Measurements from ENCODE around the gene STRN4. TPM values are rescaled to one million over a fixed set of nuclear protein-coding genes. Genes with fewer than 3 reads are reported as not detected.

Gene STRN4
- polyA plus RNA-seq, 3 donors: 37.5 to 239 (median 48.0) TPM

- Histone ChIP-seq H3K36me3 (replicated peaks in 1 of 2; ENCODE audit: control insufficient read depth in 1 of 2, insufficient read depth in 2 of 2, low read length in 2 of 2) (no peaks in the 10 kb centered on the region), H3K4me3 (replicated peaks in 1 of 3; ENCODE audit: low read depth in 2 of 3, low read length in 3 of 3) (no peak overlapping the region), H3K4me2 (replicated peaks; ENCODE audit: extremely low read depth, low read length, poor library complexity, severe bottlenecking) (no peak overlapping the region), H3K9ac (ENCODE audit: insufficient read depth, low read length, poor library complexity, severe bottlenecking) (no peak overlapping the region), H3K4me1 (ENCODE audit: control insufficient read depth in 1 of 2, insufficient read depth in 2 of 2, low read length in 2 of 2) (peaks cover 6 to 15% of the 10 kb centered on the region in 2 donors), H4K20me1 (ENCODE audit: insufficient read depth, low read length) (peaks cover 13% of the 10 kb centered on the region), H3K27me3 (ENCODE audit: control insufficient read depth in 2 of 2, insufficient read depth in 2 of 2, low read length in 2 of 2) (no peaks in the 10 kb centered on the region), H3K79me2 (ENCODE audit: insufficient read depth, low read length) (peaks cover 15% of the 10 kb centered on the region), H2AFZ (ENCODE audit: insufficient read depth, low read depth, low read length, poor library complexity, severe bottlenecking) (no peak overlapping the region), H3K27ac (ENCODE audit: low read depth in 1 of 2, low read length in 2 of 2) (no peak overlapping the region), H3K9me3 (replicated peaks in 1 of 2; ENCODE audit: control insufficient read depth in 1 of 2, insufficient read depth in 1 of 2, low read length in 2 of 2) (no peaks in the 10 kb centered on the region)
- Mint-ChIP-seq H3K9me3 (peaks cover 0 to 5% (median 0%) of the 10 kb centered on the region in 7 donors), H3K27me3 (ENCODE audit: low read depth in 3 of 3) (peaks cover 0 to 12% (median 3%) of the 10 kb centered on the region in 3 donors), H3K4me3 (no peak overlapping the region), H3K27ac (no peak overlapping the region), H3K36me3 (no peaks in the 10 kb centered on the region), H3K4me1 (peaks cover 12% of the 10 kb centered on the region)
- intact Hi-C loops (cut with micrococcal nuclease): loop anchor here in 1 of 2 donors (5.0 kb wide), 1 partner anchor 35 kb away; no protein-coding TSS in a partner anchor
- DNase-seq: no peak
- TF ChIP-seq CTCF (IDR thresholded peaks at IDR 0.05): no peak
- WGBS (ENCODE audit: insufficient coverage): 10% methylated on average over 2 of the region's 5 CpGs
Observed at GRCh38 chr19:46791944-46792343, 45.7 kb upstream of the STRN4 start.

GRCh38 chr19:46789371-46789770, 43.1 kb upstream of the STRN4 start:
- peaks cover 0 to 3% (median 3%) of the 10 kb centered on the region in 3 donors for H3K27me3 Mint-ChIP-seq (ENCODE audit: low read depth in 3 of 3)
- Histone ChIP-seq H2AFZ (ENCODE audit: insufficient read depth, low read depth, low read length, poor library complexity, severe bottlenecking) (no peak overlapping the region), H3K4me1 (ENCODE audit: control insufficient read depth in 1 of 2, insufficient read depth in 2 of 2, low read length in 2 of 2) (peaks cover 29 to 40% of the 10 kb centered on the region in 2 donors), H3K9me3 (replicated peaks in 1 of 2; ENCODE audit: control insufficient read depth in 1 of 2, insufficient read depth in 1 of 2, low read length in 2 of 2) (no peaks in the 10 kb centered on the region), H3K27me3 (ENCODE audit: control insufficient read depth in 2 of 2, insufficient read depth in 2 of 2, low read length in 2 of 2) (no peaks in the 10 kb centered on the region), H3K9ac (ENCODE audit: insufficient read depth, low read length, poor library complexity, severe bottlenecking) (no peak overlapping the region), H3K27ac (ENCODE audit: low read depth in 1 of 2, low read length in 2 of 2) (no peak overlapping the region), H3K36me3 (replicated peaks in 1 of 2; ENCODE audit: control insufficient read depth in 1 of 2, insufficient read depth in 2 of 2, low read length in 2 of 2) (no peaks in the 10 kb centered on the region), H3K4me3 (replicated peaks in 1 of 3; ENCODE audit: low read depth in 2 of 3, low read length in 3 of 3) (no peak overlapping the region), H4K20me1 (ENCODE audit: insufficient read depth, low read length) (peaks cover 36% of the 10 kb centered on the region), H3K4me2 (replicated peaks; ENCODE audit: extremely low read depth, low read length, poor library complexity, severe bottlenecking) (no peak overlapping the region), H3K79me2 (ENCODE audit: insufficient read depth, low read length) (peaks cover 41% of the 10 kb centered on the region)
- H3K36me3 Mint-ChIP-seq: peaks cover 0 to 4% of the 10 kb centered on the region in 2 donors
- TF ChIP-seq CTCF (IDR thresholded peaks at IDR 0.05): no peak
- no peaks in the 10 kb centered on the region for H3K9me3 Mint-ChIP-seq
- H3K27ac Mint-ChIP-seq: no peak overlapping the region
- WGBS (ENCODE audit: insufficient coverage): 94% methylated on average over 6 of the region's 8 CpGs
- DNase-seq: no peak
- no peak overlapping the region for H3K4me3 Mint-ChIP-seq
- H3K4me1 Mint-ChIP-seq: peaks cover 33% of the 10 kb centered on the region
- intact Hi-C loops (cut with micrococcal nuclease): loop anchor here (5.0 kb wide), 2 partner anchors 63 to 323 kb away; partner anchors contain the start of genes AP2S1 (in 1 of the 2) and ZC3H4 (in 1 of the 2)

All from CD14-positive monocyte (primary cell).